Left ventricle myocardium inferior (tissue), 1 donor: ENCODE data around the gene ICAM4. TPM values are rescaled to one million over a fixed set of nuclear protein-coding genes. Genes with fewer than 3 reads are reported as not detected.
"Not testable (repeated sequence)": the region's sequence is repeated elsewhere in the genome, so short reads cannot be mapped to it uniquely, and the experiment has no call there.

ENCODE experiments used
- DNase-seq: peaks from one replicate; pipeline ENCODE4 v3.0.0-alpha.2; 2020
- H3K27ac ChIP-seq: fragments of 200-600 bp; replicated peaks from 2 replicates; pipeline ENCODE4 v1.8.0; 2021
- H3K27me3 ChIP-seq: fragments of 200-600 bp; 2 replicates; pipeline ENCODE4 v1.8.0; 2021; ENCODE audit warnings: low read depth
- H3K36me3 ChIP-seq: fragments of 200-600 bp; 2 replicates; pipeline ENCODE4 v1.8.0; 2021
- H3K4me1 ChIP-seq: fragments of 200-600 bp; 2 replicates; pipeline ENCODE4 v1.8.0; 2021
- H3K4me3 ChIP-seq: fragments of 200-600 bp; 2 replicates; pipeline ENCODE4 v1.8.0; 2021; ENCODE audit warnings: mild to moderate bottlenecking, moderate library complexity
- H3K9me3 ChIP-seq: fragments of 200-600 bp; replicated peaks from 2 replicates; pipeline ENCODE4 v1.8.0; 2021
- intact Hi-C: fragments of 100-400 bp; cut with micrococcal nuclease; formaldehyde crosslinking; loops from one replicate; pipeline ENCODE4 v1.11.0; 2022
- total RNA-seq: library from RNA; stranded (reverse); fragmentation: NEBNext Ultra II Directional; extraction: Animal tissue kit (Norgen Biotek cat#: 25700); gene quantifications from one replicate; pipeline ENCODE4 v1.2.1, GENCODE V29; 2021
- TF ChIP-seq, protein P1 (sequence below): fragments of 200-600 bp; IDR thresholded peaks from 2 replicates; pipeline ENCODE4 v1.8.0; 2021; ENCODE audit warnings: antibody characterized with exemption, mild to moderate bottlenecking, borderline replicate concordance
- donor health status: DM: no; HTN: yes; CAD: no; lungs with severe emphysema.

The ICAM4 gene
- total RNA-seq, 1 donor from 2014 or later = 0.36 TPM

DNA sequence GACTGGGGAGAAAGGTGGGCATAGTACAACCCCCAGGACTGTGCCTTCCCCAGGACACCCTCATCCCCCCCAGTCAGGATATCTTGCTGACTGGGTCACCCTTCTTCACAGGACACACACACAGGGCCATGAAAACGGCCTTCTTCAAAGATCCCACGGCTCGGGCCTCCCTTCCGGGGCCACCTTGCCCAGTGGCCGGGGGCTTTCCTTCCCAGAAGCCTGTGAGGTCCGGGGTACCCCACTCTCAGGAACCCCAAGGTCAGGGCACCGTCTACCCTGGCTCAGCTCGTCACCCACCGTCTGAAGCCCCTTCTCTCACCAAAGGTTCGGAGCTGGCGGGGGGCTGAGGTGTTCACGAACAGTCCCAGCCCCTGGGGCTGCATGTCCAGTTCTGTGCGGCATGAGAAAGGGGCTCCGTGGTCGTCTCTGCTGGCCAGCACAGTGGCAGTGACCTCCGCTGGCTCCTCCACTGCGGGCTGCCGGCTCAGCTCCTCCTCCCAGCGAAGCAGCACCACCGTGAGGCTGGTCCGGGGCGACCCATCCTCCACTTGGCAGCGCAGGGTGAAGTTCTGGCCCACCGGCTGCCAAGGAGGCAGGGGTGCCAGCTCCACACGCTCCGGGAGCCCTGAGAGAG is 48.7 kb downstream of the ICAM4 start:
- DNase-seq = no peak
- Histone ChIP-seq H3K36me3 (peaks cover 2% of the 10 kb centered on the region), H3K4me3 (peak overlapping the region; percentile 82), H3K27me3 (no peaks in the 10 kb centered on the region), H3K4me1 (peaks cover 42% of the 10 kb centered on the region), H3K27ac (peak overlapping the region; percentile 90), H3K9me3 (no peaks in the 10 kb centered on the region)
- TF ChIP-seq, protein P1, sequence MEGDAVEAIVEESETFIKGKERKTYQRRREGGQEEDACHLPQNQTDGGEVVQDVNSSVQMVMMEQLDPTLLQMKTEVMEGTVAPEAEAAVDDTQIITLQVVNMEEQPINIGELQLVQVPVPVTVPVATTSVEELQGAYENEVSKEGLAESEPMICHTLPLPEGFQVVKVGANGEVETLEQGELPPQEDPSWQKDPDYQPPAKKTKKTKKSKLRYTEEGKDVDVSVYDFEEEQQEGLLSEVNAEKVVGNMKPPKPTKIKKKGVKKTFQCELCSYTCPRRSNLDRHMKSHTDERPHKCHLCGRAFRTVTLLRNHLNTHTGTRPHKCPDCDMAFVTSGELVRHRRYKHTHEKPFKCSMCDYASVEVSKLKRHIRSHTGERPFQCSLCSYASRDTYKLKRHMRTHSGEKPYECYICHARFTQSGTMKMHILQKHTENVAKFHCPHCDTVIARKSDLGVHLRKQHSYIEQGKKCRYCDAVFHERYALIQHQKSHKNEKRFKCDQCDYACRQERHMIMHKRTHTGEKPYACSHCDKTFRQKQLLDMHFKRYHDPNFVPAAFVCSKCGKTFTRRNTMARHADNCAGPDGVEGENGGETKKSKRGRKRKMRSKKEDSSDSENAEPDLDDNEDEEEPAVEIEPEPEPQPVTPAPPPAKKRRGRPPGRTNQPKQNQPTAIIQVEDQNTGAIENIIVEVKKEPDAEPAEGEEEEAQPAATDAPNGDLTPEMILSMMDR = no peak
- intact Hi-C loops = loop anchor here (10.0 kb wide), 1 partner anchor 61 kb away; the partner anchor contains the start of gene ICAM1

DNA sequence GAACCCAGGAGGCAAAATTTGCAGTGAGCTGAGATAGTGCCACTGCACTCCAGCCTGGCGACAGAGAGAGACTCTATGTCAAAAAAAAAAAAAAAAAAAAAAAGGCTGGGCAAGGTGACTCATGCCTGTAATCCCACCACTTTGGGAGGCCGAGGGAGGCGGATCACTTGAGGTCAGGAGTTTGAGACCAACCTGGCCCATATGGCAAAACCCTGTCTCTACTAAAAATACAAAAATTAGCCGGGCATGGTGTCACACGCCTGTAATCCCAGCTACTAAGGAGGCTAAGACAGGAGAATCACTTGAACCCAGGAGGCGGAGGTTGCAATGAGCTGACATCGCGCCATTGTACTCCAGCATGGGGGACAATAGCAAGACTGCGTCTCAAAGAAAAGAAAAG is 50.0 kb downstream of the ICAM4 start:
- not testable (repeated sequence) for H3K4me3 ChIP-seq, DNase-seq, H3K9me3 ChIP-seq, H3K36me3 ChIP-seq, H3K27me3 ChIP-seq, H3K27ac ChIP-seq
- H3K4me1 ChIP-seq = peaks cover 40% of the 10 kb centered on the region
- intact Hi-C loops = loop anchor here (10.0 kb wide), 1 partner anchor 62 kb away; the partner anchor contains the start of gene ICAM1

Other genes with a start within 250 kb of the ICAM4 start
- 9.1 TPM for gene SHFL, start 200.6 kb upstream of the ICAM4 start, total RNA-seq
- gene ANGPTL6, start 184.3 kb upstream of the ICAM4 start, total RNA-seq = not detected
- gene PPAN, start 180.6 kb upstream of the ICAM4 start, total RNA-seq = 23.6 TPM
- 4.1 TPM for gene P2RY11, start 175.3 kb upstream of the ICAM4 start, total RNA-seq
- gene EIF3G, start 167.1 kb upstream of the ICAM4 start, total RNA-seq = 172 TPM
- gene DNMT1, start 92.0 kb upstream of the ICAM4 start, total RNA-seq = 23.9 TPM
- 3.5 TPM for gene S1PR2, start 55.6 kb upstream of the ICAM4 start, total RNA-seq
- gene MRPL4, start 34.7 kb upstream of the ICAM4 start, total RNA-seq = 77.0 TPM
- 7.1 TPM for gene ICAM1, start 15.8 kb upstream of the ICAM4 start, total RNA-seq
- 0.49 TPM for gene ICAM5, start 3.0 kb downstream of the ICAM4 start, total RNA-seq
- 0.74 TPM for gene ZGLP1, start 22.9 kb downstream of the ICAM4 start, total RNA-seq
- 17.4 TPM for gene FDX2, start 29.1 kb downstream of the ICAM4 start, total RNA-seq
- 11.1 TPM for gene RAVER1, start 46.6 kb downstream of the ICAM4 start, total RNA-seq
- 31.3 TPM for gene ICAM3, start 52.7 kb downstream of the ICAM4 start, total RNA-seq
- gene TYK2, start 93.6 kb downstream of the ICAM4 start, total RNA-seq = 55.1 TPM
- gene CDC37, start 116.6 kb downstream of the ICAM4 start, total RNA-seq = 142 TPM
- 20.0 TPM for gene PDE4A, start 133.6 kb downstream of the ICAM4 start, total RNA-seq
- 74.5 TPM for gene KEAP1, start 216.4 kb downstream of the ICAM4 start, total RNA-seq
- 0.11 TPM for gene S1PR5, start 230.5 kb downstream of the ICAM4 start, total RNA-seq